CD14-positive monocyte (primary cell): ENCODE data around the gene TMEM30A. TPM values are rescaled to one million over a fixed set of nuclear protein-coding genes. Genes with fewer than 3 reads are reported as not detected.
A peak's percentile ranks its signal among the peaks of the same experiment; 100 is the strongest.

Experiments
- DNase-seq, 3 donors: peaks; one replicate each; pipeline ENCODE4 v3.0.0-alpha.2; 2011 to 2022
- H2AFZ ChIP-seq: 2 replicates; pipeline ENCODE4 v1.6.0; 2012; ENCODE audit warnings: mild to moderate bottlenecking, low read depth, low read length, inconsistent platforms; ENCODE audit not compliant: insufficient read depth, poor library complexity, severe bottlenecking
- H3K27ac ChIP-seq, 2 donors: 1 replicate in 1 of 2; 2 replicates in 1 of 2; pipeline ENCODE4 v1.5.1; 2012 to 2013; ENCODE audit warnings: low read length in 2 of 2, control low read depth in 1 of 2, inconsistent platforms in 1 of 2, low read depth in 1 of 2, mild to moderate bottlenecking in 1 of 2
- H3K27me3 ChIP-seq, 2 donors: one replicate each; pipeline versions ENCODE4 v1.6.0 to v1.6.1; 2011 to 2013; ENCODE audit warnings: low read length in 2 of 2; ENCODE audit not compliant: control insufficient read depth in 2 of 2, insufficient read depth in 2 of 2
- H3K36me3 ChIP-seq, 2 donors: replicated peaks in 1 of 2; 1 replicate in 1 of 2; 2 replicates in 1 of 2; pipeline versions ENCODE4 v1.5.1 to v1.6.1; 2012 to 2013; ENCODE audit warnings: low read length in 2 of 2, control low read depth in 1 of 2, inconsistent platforms in 1 of 2, mild to moderate bottlenecking in 1 of 2; ENCODE audit not compliant: insufficient read depth in 2 of 2, control insufficient read depth in 1 of 2
- H3K4me1 ChIP-seq, 2 donors: 1 replicate in 1 of 2; 2 replicates in 1 of 2; pipeline versions ENCODE4 v1.5.1 to v1.6.1; 2012 to 2013; ENCODE audit warnings: low read length in 2 of 2, control low read depth in 1 of 2, inconsistent platforms in 1 of 2, mild to moderate bottlenecking in 1 of 2, moderate library complexity in 1 of 2; ENCODE audit not compliant: insufficient read depth in 2 of 2, control insufficient read depth in 1 of 2
- H3K4me2 ChIP-seq: replicated peaks from 2 replicates; pipeline ENCODE3; 2012; ENCODE audit warnings: low read length, moderate library complexity, mild to moderate bottlenecking; ENCODE audit not compliant: poor library complexity, severe bottlenecking; ENCODE audit errors: extremely low read depth
- H3K4me3 ChIP-seq, 3 experiments: fragments of 200-600 bp in 1 of 3; sonication (generic) in 1 of 3; replicated peaks in 1 of 3; 1 replicate in 2 of 3; 2 replicates in 1 of 3; pipeline ENCODE4 v1.5.1; 2011 to 2013; ENCODE audit warnings: low read length in 3 of 3, mild to moderate bottlenecking in 3 of 3, control low read depth in 2 of 3, low read depth in 2 of 3, inconsistent platforms in 1 of 3, moderate library complexity in 1 of 3
- H3K79me2 ChIP-seq: 2 replicates; pipeline ENCODE4 v1.6.0; 2012; ENCODE audit warnings: mild to moderate bottlenecking, control low read depth, inconsistent platforms, low read length, moderate library complexity; ENCODE audit not compliant: insufficient read depth
- H3K9ac ChIP-seq: 2 replicates; pipeline ENCODE4 v1.6.0; 2017; ENCODE audit warnings: low read length, mild to moderate bottlenecking; ENCODE audit not compliant: insufficient read depth, poor library complexity, severe bottlenecking
- H3K9me3 ChIP-seq, 2 donors: replicated peaks in 1 of 2; 1 replicate in 1 of 2; 2 replicates in 1 of 2; pipeline versions ENCODE4 v1.5.1 to v1.6.1; 2012 to 2013; ENCODE audit warnings: low read length in 2 of 2, control low read depth in 1 of 2; ENCODE audit not compliant: control insufficient read depth in 1 of 2, insufficient read depth in 1 of 2
- H4K20me1 ChIP-seq: 2 replicates; pipeline ENCODE4 v1.6.0; 2012; ENCODE audit warnings: mild to moderate bottlenecking, low read length, control low read depth, moderate library complexity; ENCODE audit not compliant: insufficient read depth
- H3K27ac Mint-ChIP-seq, 7 donors: one replicate each; pipeline ENCODE4 v1.8.0; 2020; ENCODE audit warnings: mild to moderate bottlenecking in 7 of 7, mixed read lengths in 7 of 7, moderate library complexity in 6 of 7, inconsistent platforms in 2 of 7
- H3K27me3 Mint-ChIP-seq, 3 donors: one replicate each; pipeline ENCODE4 v1.8.0; 2021 to 2022; ENCODE audit warnings: low read depth in 3 of 3, mild to moderate bottlenecking in 3 of 3, mixed read lengths in 3 of 3, moderate library complexity in 3 of 3, inconsistent platforms in 1 of 3
- H3K36me3 Mint-ChIP-seq, 2 donors: one replicate each; pipeline ENCODE4 v1.8.0; 2020; ENCODE audit warnings: mixed read lengths in 2 of 2, inconsistent platforms in 1 of 2, mild to moderate bottlenecking in 1 of 2
- H3K4me1 Mint-ChIP-seq: one replicate; pipeline ENCODE4 v1.8.0; 2020; ENCODE audit warnings: mild to moderate bottlenecking, mixed read lengths
- H3K4me3 Mint-ChIP-seq, 2 donors: one replicate each; pipeline ENCODE4 v1.8.0; 2020; ENCODE audit warnings: mild to moderate bottlenecking in 2 of 2, mixed read lengths in 2 of 2, moderate library complexity in 1 of 2
- H3K9me3 Mint-ChIP-seq, 7 donors: one replicate each; pipeline ENCODE4 v1.8.0; 2020 to 2022; ENCODE audit warnings: mixed read lengths in 7 of 7, mild to moderate bottlenecking in 6 of 7, moderate library complexity in 6 of 7, inconsistent platforms in 2 of 7
- CTCF ChIP-seq: fragments of 200-600 bp; IDR thresholded peaks from one replicate; pipeline ENCODE4 v1.8.0; 2022; ENCODE audit warnings: antibody characterized with exemption, mild to moderate bottlenecking
- WGBS: methylation state at CpG from one replicate; pipeline ENCODE4 v1.1.5; 2013; ENCODE audit warnings: missing lambda C conversion rate; ENCODE audit not compliant: insufficient coverage; 5-methylcytosine and 5-hydroxymethylcytosine counted together
- intact Hi-C, 2 donors: fragments of 100-400 bp; cut with micrococcal nuclease; formaldehyde crosslinking; loops; one replicate each; pipeline versions ENCODE4 v1.15.0 to v1.15.1; 2023
- polyA plus RNA-seq, 3 donors: library from polyadenylated mRNA; depleted of rRNA in 1 of 3; unstranded in 2 of 3; stranded (reverse) in 1 of 3; fragments of 300-500 nt in 2 of 3; fragments of >200 nt in 1 of 3; fragmentation: Illumina TruSeq in 2 of 3; gene quantifications; 1 replicate in 2 of 3; 2 replicates in 1 of 3; pipeline ENCODE4 v1.2.3, GENCODE V29; 2012 to 2021

Gene TMEM30A
- polyA plus RNA-seq, 3 donors = 12.2 to 101 (median 70.6) TPM

GRCh38 chr6:75204217-75204958 is 80.2 kb downstream of the TMEM30A start:
- Histone ChIP-seq H3K36me3 (no peaks in the 10 kb centered on the region), H3K4me2 (no peak overlapping the region), H2AFZ (no peak overlapping the region), H3K9me3 (peaks cover 0 to 44% of the 10 kb centered on the region in 2 donors), H3K79me2 (no peaks in the 10 kb centered on the region), H3K27ac (no peak overlapping the region), H3K4me3 (no peak overlapping the region), H3K4me1 (peaks cover 32 to 44% of the 10 kb centered on the region in 2 donors), H4K20me1 (no peaks in the 10 kb centered on the region), H3K9ac (no peak overlapping the region), H3K27me3 (peaks cover 79 to 97% of the 10 kb centered on the region in 2 donors)
- intact Hi-C loops = no loop called here
- H3K27me3 Mint-ChIP-seq = peaks cover 88 to 93% (median 91%) of the 10 kb centered on the region in 3 donors
- DNase-seq = no peak
- peak overlapping the region in 1 of 2 donors; percentile 87 for H3K4me3 Mint-ChIP-seq
- 3% methylated on average over 28 of the region's 35 CpGs for WGBS
- peaks cover 56% of the 10 kb centered on the region for H3K4me1 Mint-ChIP-seq
- no peak overlapping the region for H3K27ac Mint-ChIP-seq
- H3K36me3 Mint-ChIP-seq = peaks cover 0 to 18% of the 10 kb centered on the region in 2 donors
- peaks cover 0 to 27% (median 17%) of the 10 kb centered on the region in 7 donors for H3K9me3 Mint-ChIP-seq
- peak; percentile 36 for TF ChIP-seq CTCF

GRCh38 chr6:75203721-75204120 is 80.9 kb downstream of the TMEM30A start:
- H3K4me1 Mint-ChIP-seq = peaks cover 52% of the 10 kb centered on the region
- Histone ChIP-seq H2AFZ (no peak overlapping the region), H4K20me1 (no peaks in the 10 kb centered on the region), H3K27ac (no peak overlapping the region), H3K4me3 (no peak overlapping the region), H3K4me2 (no peak overlapping the region), H3K9ac (no peak overlapping the region), H3K36me3 (no peaks in the 10 kb centered on the region), H3K27me3 (peaks cover 79 to 98% of the 10 kb centered on the region in 2 donors), H3K79me2 (no peaks in the 10 kb centered on the region), H3K4me1 (peaks cover 31 to 42% of the 10 kb centered on the region in 2 donors), H3K9me3 (peaks cover 0 to 44% of the 10 kb centered on the region in 2 donors)
- WGBS = 73% methylated on average over 4 of the region's 5 CpGs
- peaks cover 0 to 16% of the 10 kb centered on the region in 2 donors for H3K36me3 Mint-ChIP-seq
- TF ChIP-seq CTCF = no peak
- H3K4me3 Mint-ChIP-seq = peak overlapping the region in 1 of 2 donors; percentile 87
- intact Hi-C loops = no loop called here
- H3K27me3 Mint-ChIP-seq = peaks cover 84 to 89% (median 84%) of the 10 kb centered on the region in 3 donors
- H3K27ac Mint-ChIP-seq = no peak overlapping the region
- no peak for DNase-seq
- H3K9me3 Mint-ChIP-seq = peaks cover 0 to 27% (median 17%) of the 10 kb centered on the region in 7 donors

Other genes with a start within 250 kb of the TMEM30A start
- gene COL12A1, start 78.7 kb downstream of the TMEM30A start, polyA plus RNA-seq = not detected
- gene COX7A2, start 41.0 kb downstream of the TMEM30A start, polyA plus RNA-seq = 100 to 1,000 TPM; 175 to 846 (median 798) TPM
- not detected for gene FILIP1, start 209.0 kb upstream of the TMEM30A start, polyA plus RNA-seq